Anterior cingulate cortex (tissue), 58 donors: Measurements from ENCODE around the gene PSMA5.
"Not testable (repeated sequence)": the region's sequence is repeated elsewhere in the genome, so short reads cannot be mapped to it uniquely, and the experiment has no call there.

Experiments used
- DNase-seq, 58 donors: peaks; one replicate each; lab custom pipeline; 2025; lab: John Stamatoyannopoulos, UW

PSMA5 gene

DNA sequence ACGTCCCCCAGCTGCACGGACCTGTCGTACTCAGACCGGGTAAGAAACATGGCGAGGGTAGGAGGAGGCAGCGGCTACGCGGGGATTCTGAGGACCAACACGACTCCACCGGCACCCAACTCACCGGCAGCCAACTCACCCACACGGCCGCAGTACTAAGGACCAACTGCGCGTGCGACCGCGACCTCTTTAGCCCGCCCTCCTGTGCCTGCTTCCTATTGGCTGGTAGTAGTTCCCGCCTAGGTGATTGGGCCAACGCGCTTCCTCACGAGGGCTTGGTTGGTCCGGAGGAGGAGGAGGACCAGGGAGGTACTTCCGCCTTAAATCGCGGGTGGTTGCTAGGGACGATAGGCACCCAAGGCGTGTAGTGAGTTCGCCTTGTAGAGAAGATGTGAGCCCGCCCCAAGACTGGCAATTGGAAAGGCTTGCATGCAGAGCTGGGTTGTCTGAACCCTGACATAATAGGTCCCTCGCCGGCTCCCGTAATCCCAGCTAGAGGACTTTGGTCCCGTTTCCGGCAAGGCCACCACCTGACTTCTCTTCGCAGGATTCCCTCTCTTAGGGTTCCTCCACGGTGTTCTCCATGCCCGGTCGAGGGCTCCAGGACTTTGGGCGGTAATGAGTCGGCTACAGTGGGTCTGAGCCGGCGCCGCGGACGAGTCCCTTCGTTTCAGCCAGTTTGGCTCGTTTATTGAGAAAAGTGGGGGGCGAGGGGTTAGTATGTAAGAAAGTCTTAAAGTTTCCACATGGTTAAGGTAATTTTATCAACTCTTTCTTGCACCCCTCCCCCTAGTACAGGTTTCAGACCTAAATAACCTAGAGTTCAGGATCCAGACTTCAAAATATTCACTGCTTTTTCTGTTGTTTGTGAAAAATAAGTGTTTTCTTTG is at the start of gene PSMA5:
Gene PSMA5 (minus strand): TSS at position 168 of the 890 bp plus-strand sequence. CDS start 118 bp downstream, at position 50.
- peak; percentile 79 to 99 (median 97) for DNase-seq

DNA sequence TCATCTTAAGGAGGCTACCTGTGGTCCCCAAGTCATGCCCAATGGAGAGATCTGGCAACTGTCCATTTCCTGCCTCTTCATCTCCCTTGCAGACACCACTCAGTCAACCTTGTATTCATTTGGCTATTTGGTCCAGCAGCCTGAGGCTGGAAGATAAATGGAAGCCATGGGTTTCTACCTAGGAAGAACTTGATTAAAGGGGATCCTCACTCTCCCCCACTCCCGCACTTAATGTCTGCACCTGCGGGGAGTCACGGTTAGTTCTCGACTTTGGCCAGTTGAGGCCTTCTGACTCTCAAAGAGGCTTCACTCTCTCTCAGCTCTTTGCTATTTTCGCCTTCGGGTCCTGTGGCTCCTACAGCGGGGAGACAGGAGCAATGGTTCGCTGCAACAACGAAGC is 49.0 kb upstream of the PSMA5 start:
- DNase-seq = no peak

DNA sequence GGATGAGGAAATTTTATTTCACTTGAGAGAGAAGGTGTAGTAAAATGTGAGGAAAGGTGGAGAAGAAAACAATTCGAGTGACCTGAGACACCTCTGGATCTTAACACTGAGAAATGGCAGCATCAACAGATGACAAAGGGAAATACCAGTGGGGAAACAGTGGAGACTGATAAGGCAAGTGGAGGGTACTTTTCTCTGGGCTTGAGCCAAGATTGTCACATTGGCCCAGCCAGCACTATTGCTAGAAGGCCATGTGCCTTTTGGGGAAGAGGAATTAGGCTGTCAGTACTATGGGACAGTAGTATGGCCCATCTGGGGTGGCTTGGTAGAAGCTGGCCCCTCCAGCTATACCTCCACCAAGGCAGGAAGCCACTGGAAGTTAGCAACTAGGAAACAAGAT is 48.4 kb upstream of the PSMA5 start:
- DNase-seq = no peak

DNA sequence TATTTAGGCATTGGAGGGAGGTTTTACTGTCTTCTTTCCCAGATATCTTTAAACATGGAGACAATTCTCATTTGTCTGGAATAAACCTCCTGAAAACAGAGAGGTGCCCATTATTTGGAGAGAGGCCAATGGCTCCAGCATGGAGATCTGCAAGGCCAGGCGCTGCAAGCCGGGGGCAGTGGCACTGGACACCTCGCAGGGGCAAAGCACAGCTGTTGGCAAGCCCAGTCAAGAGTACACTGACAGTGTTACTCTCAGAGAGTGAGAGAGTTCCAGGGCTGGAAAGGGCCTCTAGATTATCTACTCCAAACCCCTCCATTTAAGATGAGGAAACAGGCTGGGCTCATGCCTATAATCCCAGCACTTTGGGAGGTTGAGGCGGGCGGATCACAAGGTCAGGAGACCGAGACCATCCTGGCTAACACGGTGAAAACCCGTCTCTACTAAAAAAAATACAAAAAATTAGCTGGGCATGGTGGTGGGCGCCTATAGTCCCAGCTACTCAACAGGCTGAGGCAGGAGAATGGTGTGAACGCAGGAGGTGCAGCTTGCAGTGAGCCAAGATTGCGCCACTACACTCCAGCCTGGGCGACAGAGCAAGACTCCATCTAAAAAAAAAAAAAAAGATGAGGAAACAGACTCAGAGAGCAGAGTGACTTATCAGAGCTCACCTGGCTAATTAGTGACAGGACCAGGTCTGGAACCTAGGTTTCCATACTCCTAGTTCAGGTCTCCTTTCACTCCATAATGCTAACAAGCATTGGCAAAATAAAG is 47.2 kb upstream of the PSMA5 start:
- DNase-seq = not testable (repeated sequence)

DNA sequence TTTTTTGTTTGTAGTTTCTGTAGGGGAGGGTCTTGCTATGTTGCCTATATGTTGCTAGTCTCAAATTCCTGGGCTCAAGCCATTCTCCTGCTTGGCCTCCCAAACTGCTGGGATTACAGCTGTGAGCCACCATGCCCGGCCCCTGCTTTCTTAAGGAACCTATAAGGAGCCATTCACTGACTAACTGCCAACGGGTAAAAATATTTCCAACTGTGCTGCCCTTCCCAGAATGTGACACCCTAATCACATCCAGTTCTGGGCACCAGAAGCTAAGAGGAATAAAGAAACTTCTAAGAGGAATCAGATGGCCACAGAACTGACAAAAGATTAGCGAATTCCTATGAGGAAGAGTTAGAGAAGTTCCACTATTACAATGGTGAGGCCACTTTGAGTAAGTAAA is 46.5 kb upstream of the PSMA5 start:
- no peak for DNase-seq

DNA sequence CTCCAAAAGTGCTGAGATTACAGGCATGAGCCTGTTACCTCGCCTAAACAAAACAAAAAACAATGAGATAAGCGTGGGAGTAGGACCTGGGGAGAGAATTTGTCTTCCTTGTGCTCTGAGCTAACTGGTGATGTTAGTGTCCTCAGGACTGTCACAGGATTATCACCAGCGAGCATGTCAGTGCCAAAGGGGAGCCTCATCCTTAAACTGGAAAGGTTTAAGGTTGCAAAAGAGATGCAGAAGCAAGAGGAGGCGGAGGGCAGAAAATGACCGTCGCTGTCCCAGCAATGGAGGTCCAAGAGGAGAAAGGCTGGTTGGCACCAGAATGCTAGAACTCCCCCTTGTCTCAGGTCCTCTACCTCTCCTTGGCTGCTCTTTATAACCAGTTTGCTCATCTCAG is 44.0 kb upstream of the PSMA5 start:
- no peak for DNase-seq

DNA sequence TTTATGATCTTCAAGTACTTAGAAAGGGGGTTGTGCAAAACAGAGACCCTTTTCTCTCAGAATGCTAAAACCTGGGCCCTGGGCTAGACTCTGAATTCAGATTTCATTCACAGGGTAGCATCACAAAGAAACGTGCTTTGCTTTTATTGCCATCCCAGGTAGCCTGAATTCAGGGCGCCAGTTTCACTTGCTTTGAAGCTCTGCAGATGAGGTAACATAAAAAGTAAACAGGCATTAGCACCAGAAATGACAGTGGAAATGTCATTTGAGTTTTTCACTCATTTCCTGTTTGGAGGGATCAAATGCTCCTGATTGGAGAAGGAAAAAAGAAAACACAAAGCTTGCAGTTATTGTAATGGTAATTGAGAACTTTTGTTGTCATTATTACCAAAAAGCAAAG is 42.7 kb upstream of the PSMA5 start:
- no peak for DNase-seq

DNA sequence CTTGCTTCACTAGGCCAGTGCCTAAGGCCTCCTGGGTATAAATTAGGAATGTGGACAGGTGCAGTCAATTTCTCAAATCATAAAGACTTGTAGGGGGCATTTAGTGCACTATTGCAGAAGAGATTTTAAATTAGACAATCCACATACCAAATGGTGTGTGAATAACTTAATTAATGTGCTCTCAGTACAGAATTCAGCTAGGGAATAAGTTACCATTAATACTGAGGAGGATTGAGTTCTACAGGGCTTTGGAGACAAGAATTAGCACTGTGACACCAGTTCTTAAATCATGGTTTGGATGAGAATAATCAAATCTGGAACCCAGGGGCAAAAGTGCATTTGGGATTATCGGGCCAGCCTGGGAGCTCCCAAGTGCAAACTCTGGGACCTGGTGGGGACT is 41.8 kb upstream of the PSMA5 start:
- DNase-seq = no peak

DNA sequence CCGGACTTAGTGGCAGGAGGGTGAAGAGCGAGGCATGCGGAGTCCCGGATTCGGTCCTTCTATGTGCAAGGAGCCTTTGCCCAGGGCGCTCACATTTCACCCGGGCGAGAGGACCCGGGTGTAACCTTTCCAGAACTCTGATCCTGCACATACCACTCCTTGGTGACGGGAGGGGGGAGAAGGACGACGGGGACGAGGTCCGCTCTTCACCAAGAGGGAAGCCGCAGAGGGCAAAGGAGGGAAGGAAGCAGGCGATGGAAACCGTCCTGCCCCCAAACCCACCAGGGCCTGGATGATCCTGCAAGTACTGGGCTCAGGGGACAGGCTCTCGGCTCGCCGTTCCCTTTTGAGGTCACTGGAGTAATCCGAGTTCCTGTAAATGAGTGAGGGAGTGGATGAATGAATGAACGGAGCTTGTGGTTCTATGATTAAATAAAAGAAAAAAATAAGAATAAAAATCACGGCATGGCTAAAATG is 41.1 kb upstream of the PSMA5 start:
- no peak for DNase-seq

DNA sequence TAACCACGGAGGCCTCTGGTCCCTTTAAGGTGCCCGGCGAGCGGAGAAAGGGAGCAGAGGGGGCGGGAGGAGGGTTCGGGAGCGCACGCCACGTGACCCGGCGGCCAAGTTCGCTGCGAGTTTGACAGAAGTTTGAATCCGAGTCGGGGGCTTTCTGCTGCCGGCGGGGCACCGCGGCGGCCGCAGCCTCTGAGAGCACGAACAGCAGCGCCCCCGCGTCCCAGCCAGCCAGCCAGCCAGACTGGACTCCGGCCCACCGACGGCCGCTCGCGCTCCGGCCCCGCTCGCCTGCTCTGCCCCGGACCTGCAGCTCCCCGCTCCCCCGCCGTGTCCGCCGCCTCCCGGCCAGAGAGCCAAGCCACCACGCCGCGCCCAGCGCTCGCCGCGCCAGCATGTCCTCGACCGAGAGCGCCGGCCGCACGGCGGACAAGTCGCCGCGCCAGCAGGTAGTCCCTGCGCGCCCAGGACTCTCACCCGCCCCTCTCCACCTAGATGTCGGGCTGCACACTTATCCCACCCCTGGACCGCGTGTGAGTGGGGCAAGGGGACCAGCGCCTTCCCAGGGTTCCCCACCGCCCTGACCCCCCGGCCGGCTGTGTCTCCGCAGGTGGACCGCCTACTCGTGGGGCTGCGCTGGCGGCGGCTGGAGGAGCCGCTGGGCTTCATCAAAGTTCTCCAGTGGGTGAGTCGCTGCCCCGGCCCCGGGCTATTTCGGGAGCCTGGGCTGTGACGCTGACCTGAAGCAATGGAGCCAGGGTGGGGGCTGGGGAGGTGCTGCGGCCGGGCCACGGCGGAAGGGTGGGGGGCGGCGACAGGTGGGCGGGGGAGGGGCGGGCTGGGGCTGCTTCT is 40.4 kb upstream of the PSMA5 start, which contains the start of gene SYPL2:
Gene SYPL2 (plus strand): TSS at position 95 of the 849 bp plus-strand sequence. CDS start 298 bp downstream, at position 393.
- peak in 25 of 58 donors; percentile 6 to 44 (median 19) for DNase-seq

DNA sequence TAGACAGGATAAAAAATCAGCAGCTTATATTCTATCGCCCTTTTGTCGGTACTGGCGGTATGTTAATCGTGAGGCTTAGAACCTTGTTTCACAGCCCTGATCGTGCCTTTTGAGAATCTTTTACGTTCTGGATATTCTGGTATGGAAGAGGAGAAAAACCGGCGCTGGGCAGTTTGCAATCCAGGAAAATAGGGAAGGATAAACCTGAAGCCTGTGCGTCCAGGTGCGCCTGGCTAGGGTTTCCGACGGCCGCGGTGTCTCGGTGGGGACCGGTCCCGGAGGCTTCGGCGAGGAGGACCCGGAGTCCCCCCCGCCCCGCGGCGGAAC is 39.8 kb upstream of the PSMA5 start:
- no peak for DNase-seq

DNA sequence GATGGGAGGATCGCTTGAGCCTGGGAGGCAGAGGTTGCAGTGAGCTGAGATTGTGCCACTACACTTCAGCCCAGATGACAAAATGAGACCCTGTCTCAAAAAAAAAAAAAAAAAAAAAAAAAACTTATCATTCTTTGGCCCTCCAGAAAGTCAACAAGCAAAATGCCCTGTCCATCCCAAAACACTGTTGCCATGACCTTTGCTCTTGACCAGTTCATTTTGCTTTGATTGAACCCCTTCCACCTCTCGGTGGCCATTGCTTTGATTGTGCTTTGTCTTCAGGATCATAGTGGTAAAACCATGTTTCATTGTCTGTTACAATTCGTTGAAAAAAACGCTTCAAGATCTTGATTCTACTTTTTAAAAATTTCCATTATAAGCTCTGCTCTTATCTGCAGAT is 31.6 kb upstream of the PSMA5 start:
- DNase-seq = no peak

DNA sequence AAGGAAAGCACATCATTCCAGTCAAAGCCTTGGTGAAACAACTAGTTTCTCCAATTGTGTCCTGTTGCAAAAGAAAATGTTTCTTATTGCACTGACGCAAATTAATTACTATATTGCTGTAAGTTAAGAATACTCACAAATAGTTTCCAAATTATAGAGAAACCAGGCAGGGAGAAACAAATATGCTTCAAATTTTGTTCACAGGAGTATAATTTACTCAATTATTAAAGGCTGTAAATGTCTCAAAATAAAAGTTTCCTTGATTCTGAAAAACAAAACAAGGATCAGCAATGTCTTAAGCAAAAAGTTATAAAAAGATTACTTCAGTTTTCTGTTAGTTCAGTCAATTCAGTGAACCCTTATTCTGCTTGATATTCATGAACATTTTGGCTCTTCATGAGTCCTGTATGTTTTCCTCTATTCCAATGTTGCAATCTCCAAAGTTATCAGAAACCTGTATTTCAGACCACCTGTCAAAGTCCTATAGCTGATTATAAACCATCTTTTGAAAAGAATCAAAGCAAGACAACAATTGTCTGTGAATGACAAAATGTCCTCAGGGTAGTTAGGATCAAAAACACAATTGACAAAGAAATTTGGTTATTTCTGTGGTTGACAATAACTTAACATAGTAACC is 28.4 kb upstream of the PSMA5 start:
- no peak for DNase-seq

DNA sequence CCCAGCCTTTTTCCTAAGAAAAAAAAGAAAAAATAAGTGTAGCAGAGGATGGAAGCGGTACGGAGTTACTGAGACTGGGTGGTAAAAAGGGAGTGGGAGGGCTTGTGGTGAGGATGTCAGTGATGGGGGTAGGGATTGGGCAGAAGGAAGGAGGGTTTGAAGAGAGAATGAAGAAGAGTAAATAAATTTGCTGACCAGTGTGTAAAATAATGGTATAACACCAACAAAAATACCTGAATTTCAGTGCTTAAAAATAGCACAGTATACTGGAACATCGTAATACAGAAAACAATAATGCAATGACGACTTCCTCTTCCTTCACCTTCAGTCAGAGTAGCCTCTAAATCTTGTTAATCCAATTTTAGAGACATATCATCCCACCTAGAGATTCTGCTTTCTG is 21.3 kb upstream of the PSMA5 start:
- DNase-seq = no peak

DNA sequence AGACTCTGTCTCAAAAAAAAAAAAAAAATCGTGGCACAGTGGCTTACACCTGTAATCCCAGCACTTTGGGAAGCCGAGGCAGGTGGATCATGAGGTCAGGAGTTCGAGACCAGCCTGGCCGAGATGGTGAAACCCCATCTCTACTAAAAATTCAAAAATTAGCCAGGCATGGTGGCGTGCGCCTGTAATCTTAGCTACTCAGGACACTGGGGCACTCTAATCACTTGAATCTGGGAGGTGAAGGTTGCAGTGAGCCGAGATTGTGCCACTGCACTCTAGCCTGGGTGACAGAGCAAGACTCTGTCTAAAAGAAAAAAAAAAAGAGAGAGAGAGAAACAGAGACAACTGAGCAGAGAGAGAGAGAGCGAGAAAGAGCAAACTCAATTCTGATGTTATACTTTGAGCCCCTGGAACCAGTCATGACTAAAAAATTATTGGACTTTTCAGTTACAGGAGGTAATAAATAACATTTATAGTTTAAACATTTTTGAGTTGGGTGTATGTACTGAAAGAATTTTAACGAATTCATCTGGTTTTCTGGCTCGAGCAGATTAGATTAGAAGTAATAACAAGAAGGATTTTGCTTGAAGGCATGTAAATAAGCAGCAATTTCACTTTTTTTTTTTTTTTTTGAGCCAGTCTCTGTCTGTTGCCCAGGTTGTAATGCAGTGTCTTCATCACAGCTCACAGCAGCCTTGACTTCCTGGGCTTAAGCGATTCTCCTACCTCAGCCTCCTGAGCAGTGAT is 19.9 kb upstream of the PSMA5 start:
- DNase-seq = not testable (repeated sequence)

DNA sequence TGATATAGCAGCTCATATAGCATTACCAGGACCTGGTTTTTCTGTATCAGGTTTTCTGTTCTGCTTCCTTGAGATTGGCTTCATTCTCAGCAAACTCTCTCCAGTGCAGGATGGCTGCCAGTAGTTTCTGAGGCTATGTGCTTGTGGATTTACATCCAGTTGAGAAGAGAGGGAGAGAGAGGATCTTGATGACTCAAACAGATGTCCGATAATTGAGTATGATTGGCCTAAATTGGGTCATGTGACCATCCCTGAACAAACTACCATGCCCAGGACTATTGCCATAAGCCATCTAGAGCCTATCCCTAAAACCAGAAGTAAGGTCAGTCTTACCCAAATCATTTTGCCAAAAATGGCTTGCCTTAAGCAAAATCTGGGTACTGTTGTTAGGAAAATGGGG is 18.1 kb upstream of the PSMA5 start:
- no peak for DNase-seq

DNA sequence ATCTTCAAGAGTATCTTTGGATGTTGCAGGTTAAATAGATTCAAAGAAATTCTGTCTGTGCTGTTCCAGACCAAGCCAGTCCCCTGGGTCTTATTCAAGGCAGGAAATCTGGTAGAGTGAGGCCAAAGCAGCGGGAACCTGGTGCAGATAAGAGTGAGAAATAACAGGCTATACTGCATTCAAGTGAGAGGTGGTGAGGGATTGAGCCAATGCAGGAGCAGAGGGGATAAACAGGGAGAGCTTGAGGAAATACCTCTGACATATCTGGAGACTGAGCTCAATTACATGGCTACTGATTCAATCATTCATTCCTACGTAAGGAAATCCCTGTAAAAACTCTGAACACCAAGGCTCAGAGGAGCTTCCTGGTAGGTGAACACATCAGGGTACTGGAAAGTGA is 17.2 kb upstream of the PSMA5 start:
- DNase-seq = no peak

DNA sequence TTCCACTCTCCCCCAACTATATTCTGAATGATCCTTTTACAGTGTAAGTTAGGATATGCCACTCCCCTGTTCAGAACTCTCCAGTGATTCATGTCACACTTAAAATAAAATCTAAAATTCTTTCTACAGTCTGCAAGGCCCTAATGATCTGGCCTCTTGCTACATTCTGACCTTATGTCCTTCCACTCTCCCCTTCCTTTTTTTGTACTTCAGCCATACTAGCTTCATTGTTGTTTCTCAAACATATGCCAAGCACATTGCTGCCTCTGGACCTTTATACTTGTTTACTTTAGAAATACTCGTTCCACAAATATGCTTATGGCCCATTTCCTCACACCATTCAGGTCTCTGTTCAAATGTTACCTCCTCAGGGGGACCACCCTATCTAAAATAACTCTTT is 14.8 kb upstream of the PSMA5 start:
- no peak for DNase-seq

DNA sequence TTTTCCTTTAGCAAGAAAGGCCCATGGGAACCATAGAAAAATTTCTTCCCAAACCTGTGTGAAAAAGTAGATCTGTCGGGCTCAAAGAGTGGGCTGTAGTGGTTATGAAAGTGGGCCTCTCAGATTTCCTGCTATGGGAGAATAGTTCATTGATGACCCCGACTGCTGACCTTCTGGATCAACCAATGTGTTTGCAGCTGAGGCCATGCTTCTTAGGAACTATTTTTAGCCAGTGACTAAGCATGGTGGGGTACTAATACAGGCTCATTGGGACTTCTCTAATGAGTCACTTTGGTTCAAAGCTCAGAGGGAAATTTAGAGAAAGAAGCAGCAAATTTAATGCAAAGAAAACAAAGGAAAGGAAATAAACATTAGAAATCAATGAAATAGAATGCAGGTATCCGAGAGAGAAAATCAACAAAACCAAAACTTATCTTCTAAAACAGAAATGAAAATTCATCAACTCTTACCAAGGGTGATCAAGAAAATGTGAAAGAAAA is 12.6 kb upstream of the PSMA5 start:
- DNase-seq = no peak
